ENCODE data around the gene ARRB1.

DNA sequence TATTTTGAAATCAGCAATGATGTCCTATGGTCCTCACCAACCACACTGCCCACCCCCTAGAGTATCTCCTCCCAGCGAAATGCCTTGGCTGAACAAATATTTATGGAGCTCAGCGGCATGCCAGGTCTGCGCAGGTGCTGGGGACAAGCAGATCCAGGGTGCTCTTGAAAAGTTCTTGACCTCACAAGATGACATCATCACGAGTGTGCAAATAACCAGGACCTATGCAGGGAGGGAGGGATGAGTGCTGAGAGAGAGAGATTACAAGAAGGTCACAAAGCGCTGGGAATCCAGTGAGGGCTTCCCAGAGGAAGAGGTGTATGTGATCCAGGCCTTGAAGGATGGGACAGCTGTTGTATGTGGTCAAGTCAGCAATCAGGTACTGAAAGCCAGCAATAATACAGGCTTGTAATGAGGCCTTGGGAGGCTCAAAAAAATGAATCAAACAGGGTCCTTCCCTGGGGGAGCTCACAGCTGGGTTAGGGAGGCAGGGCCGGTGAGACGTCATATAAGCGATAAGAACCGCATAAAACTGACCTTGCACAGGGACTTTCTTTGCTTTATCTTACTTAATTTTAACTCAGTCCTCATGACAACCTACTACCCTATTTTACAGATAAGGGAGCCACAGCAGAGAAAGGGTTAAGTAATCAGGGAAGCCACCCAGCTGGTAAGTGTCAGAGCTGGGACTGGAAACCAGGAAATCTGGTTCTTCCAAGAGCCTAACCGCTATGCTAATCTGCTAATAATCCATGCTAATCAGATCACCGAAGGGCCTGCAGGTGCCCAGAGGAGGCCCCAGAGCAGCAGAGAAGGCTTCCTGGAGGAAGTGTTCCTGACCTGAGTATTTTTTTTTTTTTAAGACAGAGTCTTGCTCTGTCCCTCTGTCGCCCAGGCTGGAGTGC, 8.2 kb downstream of the ARRB1 start:
- peak; percentile 28; the same call in 1 of the 2 replicates for TF ChIP-seq GATA2 (IDR thresholded peaks at IDR 0.05; ENCODE audit: low read depth, low read length)
- no peak for TF ChIP-seq GATA3 (IDR thresholded peaks at IDR 0.05; ENCODE audit: low read depth, low read length)

Data from SH-SY5Y (cell line).